GM21381 (cell line): ENCODE measurements around the gene SH2D3A.
"Not testable (repeated sequence)": the region's sequence is repeated elsewhere in the genome, so short reads cannot be mapped to it uniquely, and the experiment has no call there.

ENCODE experiments used
- ATAC-seq: cut with Tn5 transposase; IDR thresholded peaks from one replicate; pipeline ENCODE4 v1.9.1; 2021; ENCODE audit warnings: mild to moderate bottlenecking, moderate library complexity; ENCODE audit not compliant: unreplicated experiment

SH2D3A gene

GRCh38 chr19:6790194-6791128 is 23.2 kb upstream of the SH2D3A start:
- no peak for ATAC-seq

GRCh38 chr19:6788896-6789295 is 21.7 kb upstream of the SH2D3A start:
- ATAC-seq = no peak

DNA sequence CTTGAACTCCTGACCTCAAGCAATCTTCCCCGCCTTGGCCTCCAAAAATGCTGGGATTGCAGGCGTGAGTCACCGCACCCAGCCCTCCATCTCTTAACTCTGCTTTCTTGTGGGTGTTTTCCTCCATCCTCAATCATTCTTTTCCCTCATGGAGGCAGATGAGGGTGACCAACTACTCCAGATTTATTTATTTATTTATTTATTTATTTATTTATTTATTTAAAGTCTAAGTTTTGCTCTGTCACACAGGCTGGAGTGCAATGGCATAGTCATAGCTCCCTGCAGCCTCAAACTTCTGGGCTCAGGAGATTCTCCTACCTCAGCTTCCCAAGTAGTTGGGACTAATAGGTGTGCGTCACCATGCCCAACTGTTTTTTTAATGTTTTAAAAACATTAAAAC is 20.2 kb upstream of the SH2D3A start:
- no peak for ATAC-seq

- no peak for ATAC-seq
Observed at GRCh38 chr19:6779206-6779605, 12.0 kb upstream of the SH2D3A start.

DNA sequence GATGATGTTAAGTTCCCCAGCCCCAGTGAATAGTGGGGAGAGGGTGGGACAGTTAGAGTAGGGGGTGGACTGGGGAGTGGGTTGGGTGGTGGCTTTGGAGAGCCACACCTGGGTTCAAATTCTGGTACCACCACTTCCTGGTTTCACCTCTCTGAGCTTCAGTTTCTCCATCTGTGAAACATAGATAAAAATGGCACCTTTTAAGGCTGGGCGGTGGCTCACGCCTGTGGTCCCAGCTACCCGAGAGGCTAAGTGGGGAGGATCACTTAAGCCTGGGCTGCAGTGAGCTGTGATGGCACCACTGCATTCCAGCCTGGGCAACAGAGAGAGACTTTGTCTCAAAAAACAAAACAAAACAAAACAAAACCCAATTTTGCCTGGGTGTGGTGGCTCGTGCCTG is 11.2 kb upstream of the SH2D3A start:
- no peak for ATAC-seq

- ATAC-seq = no peak
Observed at GRCh38 chr19:6777434-6777833, 10.2 kb upstream of the SH2D3A start.

DNA sequence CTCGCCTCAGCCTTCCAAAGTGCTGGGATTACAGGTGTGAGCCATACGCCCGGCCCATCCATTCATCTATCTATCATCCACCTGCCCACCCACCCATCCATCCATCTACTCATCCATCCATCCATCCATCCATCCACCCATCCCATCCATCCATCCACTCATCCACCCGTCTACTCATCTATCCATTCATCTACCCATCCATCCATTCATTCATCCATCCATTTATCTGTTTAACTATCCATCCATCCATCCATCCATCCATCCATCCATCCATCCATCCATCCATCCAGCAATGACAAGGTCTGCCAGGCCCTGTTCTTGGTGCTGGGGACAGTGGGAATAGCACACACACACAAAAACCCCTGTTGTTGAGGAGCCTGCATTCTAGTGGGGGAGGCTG is 9.8 kb upstream of the SH2D3A start:
- no peak for ATAC-seq

- ATAC-seq = not testable (repeated sequence)
Observed at GRCh38 chr19:6776045-6776444, 8.8 kb upstream of the SH2D3A start.

DNA sequence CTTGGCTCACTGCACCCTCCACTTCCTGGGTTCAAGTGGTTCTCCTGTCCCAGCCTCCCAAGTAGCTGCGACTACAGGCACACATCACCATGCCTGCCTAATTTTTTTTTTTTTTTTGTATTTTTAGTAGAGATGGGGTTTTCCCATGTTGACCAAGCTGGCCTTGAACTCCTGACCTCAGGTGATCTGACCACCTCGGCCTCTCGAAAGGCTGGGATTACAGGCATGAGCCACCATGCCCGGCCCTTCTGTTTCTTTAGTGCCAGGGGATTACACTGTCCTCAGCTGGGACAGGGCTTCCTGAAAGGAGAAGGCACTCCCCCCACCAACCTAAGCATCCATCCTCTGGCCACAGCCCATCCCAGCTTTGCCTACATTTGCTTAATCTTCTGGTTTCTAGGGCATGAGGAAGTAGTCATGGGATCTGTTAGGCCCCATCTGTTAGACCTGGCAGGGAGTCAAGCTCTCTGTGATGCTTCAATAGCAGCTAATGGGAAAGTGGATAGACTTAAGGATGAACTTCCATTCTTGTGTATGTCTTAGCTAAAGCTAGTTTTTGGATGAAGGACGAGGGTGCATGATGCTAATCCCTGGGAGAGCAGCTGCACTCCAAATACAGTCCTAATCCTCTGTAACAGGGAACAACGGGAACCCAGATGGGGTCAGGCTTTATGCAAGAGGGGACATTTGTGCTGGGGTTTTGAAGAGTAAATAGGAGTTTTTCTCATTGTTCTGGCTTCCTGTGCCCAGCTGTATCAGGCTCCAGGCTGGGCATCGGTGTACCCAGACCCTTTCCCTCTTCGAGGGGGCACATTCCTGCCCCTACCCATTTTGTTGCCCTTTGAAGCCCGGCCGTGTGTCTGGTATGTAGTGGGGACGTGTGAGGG is 7.8 kb upstream of the SH2D3A start:
- no peak for ATAC-seq

- no peak for ATAC-seq
Observed at GRCh38 chr19:6773323-6773931, 6.2 kb upstream of the SH2D3A start.

DNA sequence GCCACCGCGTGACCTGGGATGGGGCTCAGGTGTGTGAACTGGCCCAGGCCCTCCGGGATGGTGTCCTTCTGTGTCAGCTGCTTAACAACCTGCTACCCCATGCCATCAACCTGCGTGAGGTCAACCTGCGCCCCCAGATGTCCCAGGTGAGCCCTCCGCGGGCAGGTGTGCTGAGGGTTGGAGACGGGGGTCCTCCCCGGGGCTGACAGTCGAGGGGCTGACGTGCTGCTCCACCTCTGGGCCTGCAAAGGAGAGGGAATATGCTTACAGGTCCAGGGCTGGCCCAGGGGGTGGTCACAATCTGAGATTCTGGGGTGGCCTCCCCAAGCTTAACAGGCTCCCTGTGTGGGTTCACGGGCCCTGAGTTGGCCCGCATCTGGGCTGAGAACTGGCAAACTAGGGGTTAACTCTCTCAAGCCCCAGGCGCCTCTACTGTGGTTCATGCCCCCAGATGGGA is 5.7 kb upstream of the SH2D3A start:
- ATAC-seq = no peak

DNA sequence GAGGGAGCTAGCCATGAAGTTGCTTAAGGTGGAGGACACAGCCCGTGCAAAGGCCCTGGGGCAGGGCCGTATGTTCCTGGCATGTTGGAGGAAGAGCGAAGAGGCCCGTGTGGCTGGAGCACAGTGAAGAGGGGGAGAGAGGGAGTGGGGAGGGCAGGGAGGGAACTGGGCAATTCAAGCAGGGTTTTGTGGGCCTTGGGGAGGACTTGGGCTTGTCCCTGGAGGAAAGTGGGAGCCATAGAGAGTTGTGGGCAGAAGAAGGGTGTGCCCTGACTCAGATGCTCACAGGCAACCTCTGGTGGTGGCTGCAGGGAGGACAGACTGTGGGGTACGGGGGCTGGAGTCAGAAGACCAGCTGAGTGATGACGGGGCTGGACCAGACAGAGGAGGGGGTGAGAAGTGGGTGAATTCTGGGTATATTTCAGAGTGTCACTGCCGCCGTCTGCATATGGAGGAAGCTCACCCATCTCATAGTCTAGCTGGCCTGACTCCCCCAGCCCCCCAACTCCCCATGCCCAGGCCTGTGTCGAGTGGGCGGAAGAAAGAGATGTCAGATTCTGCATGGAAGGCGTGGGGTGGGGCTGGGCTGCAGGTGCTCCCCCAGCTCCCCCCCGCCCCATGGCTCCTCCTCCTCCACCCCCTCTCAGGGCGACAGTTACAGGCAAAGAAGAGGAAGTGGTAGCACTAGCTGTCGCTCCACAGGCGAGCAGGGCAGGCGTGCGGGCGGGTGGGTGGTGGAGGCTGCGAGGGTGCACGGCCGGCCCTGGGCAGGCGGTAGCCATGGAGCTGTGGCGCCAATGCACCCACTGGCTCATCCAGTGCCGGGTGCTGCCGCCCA is 5.0 kb upstream of the SH2D3A start, which contains the start of gene VAV1:
Gene VAV1, plus strand, starts transcription at position 681 of the 838 bp plus-strand sequence. Its CDS starts 100 bp downstream, at position 781.
- peak; percentile 38 for ATAC-seq

DNA sequence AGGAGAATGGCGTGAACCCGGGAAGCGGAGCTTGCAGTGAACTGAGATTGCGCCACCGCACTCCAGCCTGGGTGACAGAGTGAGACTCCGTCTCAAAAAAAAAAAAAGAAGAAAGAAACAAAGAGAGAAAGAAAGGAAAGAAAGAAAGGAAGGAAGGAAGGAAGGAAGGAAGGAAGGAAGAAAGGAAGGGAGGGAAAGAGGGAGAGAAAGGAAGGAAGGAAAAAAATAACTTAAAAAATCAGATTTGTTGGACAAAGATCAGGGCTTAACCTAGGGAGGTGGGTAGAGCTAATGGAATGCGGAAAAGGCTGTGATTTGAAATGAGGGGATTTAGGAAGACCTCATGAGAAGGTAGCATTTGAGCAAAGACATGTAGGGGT is 4.4 kb upstream of the SH2D3A start:
- ATAC-seq = not testable (repeated sequence)

DNA sequence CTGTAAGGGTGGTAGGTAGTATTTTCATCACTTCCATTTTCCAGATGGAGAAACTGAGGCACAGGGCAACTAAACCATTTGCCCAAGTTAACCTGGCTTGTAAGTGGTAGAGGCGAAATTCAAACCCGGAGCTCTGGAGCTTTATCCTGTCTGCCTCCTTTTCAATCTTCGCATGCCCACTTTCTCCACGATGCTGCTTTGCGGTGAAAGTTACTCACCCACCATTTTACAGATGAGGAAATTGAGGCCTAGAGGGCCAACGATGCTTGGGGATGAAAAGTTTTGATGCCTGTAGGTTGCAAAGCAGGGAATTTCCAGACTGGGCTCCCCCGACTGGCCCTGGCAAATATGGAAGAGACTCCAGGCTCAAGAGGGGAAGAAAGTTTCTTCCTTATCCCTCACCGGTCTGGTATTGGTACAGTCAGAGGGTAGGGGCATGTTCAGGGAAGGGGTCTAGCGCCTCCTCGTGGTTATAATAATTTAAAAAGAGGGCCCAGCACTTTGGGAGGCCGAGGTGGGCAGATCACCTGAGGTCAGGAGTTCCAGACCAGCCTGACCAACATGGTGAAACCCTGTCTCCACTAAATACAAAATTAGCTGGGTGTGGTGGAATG is 1.9 kb upstream of the SH2D3A start:
- ATAC-seq = no peak

DNA sequence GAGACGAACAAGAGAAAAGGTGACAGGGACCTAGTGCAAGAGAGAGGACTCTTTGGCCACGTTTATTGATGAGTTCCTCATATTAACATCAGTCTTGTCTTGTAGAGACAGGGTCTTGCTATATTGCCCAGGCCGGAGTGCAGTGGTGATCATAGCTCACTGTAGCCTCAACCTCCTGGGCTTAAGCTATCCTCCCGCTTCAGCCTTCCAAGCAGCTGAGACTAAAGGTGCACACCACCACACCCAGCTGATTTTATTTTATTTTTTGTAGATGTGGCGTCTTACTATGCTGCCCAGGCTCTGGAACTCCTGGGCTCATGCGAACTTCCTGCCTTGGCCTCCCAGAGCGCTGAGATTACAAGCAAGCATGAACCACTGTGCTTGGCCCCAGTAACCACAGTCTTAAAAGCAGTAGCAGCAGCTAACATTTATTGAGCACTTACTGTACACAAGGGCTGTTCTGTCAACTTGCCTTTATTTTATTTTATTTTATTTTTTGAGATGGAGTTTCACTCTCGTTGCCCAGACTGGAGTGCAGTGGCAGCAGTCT is 1.1 kb upstream of the SH2D3A start:
- no peak for ATAC-seq

- ATAC-seq = peak; percentile 10
Observed at GRCh38 chr19:6767081-6767356, 216 bp downstream of the SH2D3A start.

DNA sequence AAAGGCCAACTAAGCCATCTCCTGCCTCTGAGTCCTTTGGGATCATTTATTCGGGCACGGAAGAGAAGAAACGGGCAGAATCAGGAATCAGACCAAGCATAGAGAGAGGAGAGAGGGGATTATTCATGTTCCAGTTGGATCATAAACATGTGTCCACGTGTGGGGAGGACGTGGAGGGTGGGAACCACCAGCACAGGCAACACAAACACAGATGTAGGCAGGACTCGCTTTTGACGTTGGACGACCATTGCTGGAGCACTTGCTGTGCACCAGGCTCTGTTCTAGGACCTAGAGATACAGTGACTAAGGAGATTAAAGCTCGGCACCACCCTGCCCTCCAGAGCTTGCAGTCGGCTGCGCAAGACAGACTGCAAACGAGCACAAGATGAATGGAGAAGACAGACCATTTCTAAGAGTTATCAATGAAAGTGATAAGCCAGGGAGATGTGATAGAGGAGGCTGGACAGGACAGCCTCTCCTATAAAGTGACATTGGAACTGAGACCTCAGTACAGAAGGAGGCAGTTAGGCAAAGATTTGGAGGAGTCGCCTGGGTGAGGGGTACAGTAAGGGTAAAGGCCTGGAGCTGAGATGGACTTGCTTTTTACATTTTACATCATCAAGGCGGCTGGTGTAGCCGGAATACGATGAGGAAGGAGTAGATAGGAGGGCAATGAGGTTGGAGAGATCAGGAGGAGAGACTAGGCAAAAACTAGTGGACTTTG is 716 bp downstream of the SH2D3A start:
- ATAC-seq = no peak

DNA sequence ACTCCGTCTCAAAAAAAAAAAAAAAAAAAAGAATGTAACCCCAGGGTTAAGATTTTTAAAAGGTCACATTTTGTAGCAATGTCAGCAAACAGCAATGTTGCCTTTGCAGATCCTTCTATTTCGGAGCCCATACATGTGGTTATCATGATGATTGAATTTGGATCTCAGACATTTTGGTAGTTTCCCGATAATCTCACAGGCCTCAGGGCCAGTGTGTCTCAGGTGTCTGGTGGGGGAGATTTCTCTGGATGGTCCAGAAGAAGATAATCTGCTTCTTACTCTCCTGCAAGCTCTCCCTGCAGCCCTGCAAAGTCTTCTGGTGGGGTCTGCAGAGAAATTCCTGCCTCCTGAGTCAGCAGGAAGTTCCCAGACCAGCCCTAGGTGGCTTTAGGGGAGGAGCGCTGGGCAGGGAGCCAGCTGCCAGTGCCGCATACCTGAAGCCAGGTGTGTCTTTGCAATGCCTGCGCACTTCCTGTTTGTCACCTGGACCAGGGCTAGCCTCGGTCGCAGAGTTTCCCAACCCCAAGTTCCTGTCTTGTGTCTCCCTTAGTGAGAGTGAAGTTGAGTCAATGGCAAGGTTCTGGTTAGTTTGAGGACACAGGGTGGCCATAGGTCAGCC is 1.4 kb downstream of the SH2D3A start:
- ATAC-seq = no peak
